GM23248 (cell line): ENCODE results near the gene HMCN1. TPM values are rescaled to one million over a fixed set of nuclear protein-coding genes. Genes with fewer than 3 reads are reported as not detected.

ENCODE experiments used
- DNase-seq: peaks from one replicate; pipeline ENCODE4 v3.0.0-alpha.2; 2015
- H2AFZ ChIP-seq: fragments of 200-600 bp; sonication (generic); 2 replicates; pipeline ENCODE4 v1.6.1; 2016; ENCODE audit warnings: antibody characterized with exemption
- H3F3A ChIP-seq: fragments of 200-600 bp; sonication (generic); 2 replicates; pipeline ENCODE4 v1.6.1; 2016; ENCODE audit warnings: mild to moderate bottlenecking, antibody characterized with exemption, mixed run types; ENCODE audit not compliant: insufficient read depth
- H3K27ac ChIP-seq: fragments of 200-600 bp; sonication (generic); 2 replicates; pipeline ENCODE4 v1.5.1; 2016; ENCODE audit warnings: mild to moderate bottlenecking
- H3K27me3 ChIP-seq: fragments of 200-600 bp; sonication (generic); replicated peaks from 2 replicates; pipeline ENCODE4 v1.6.1; 2016; ENCODE audit warnings: mild to moderate bottlenecking; ENCODE audit not compliant: insufficient read depth
- H3K36me3 ChIP-seq: fragments of 200-600 bp; sonication (generic); 2 replicates; pipeline ENCODE4 v1.6.1; 2016; ENCODE audit warnings: low read depth, mild to moderate bottlenecking
- H3K4me1 ChIP-seq: fragments of 200-600 bp; sonication (generic); 2 replicates; pipeline ENCODE4 v1.6.1; 2016; ENCODE audit warnings: mild to moderate bottlenecking; ENCODE audit not compliant: insufficient read depth
- H3K4me2 ChIP-seq: fragments of 200-600 bp; sonication (generic); one replicate; pipeline ENCODE4 v1.6.1; 2016; ENCODE audit warnings: mild to moderate bottlenecking; ENCODE audit not compliant: unreplicated experiment
- H3K4me3 ChIP-seq: fragments of 200-600 bp; sonication (generic); 2 replicates; pipeline ENCODE4 v1.5.1; 2016; ENCODE audit warnings: mild to moderate bottlenecking
- H3K79me2 ChIP-seq: fragments of 200-600 bp; sonication (generic); 2 replicates; pipeline ENCODE4 v1.6.1; 2016; ENCODE audit warnings: mild to moderate bottlenecking; ENCODE audit not compliant: insufficient read depth
- H3K9ac ChIP-seq: fragments of 200-600 bp; sonication (generic); 2 replicates; pipeline ENCODE4 v1.6.1; 2016; ENCODE audit warnings: mild to moderate bottlenecking
- H3K9me2 ChIP-seq: fragments of 200-600 bp; sonication (generic); 2 replicates; pipeline ENCODE4 v1.6.1; 2016; ENCODE audit warnings: mixed run types, mild to moderate bottlenecking, moderate library complexity; ENCODE audit not compliant: insufficient read depth
- H3K9me3 ChIP-seq: fragments of 200-600 bp; sonication (generic); one replicate; pipeline ENCODE4 v1.6.1; 2017; ENCODE audit warnings: low read depth
- H4K20me1 ChIP-seq: fragments of 200-600 bp; sonication (generic); 2 replicates; pipeline ENCODE4 v1.6.0; 2016; ENCODE audit not compliant: insufficient read depth
- EZH2 ChIP-seq: fragments of 200-600 bp; sonication (generic); IDR thresholded peaks from 2 replicates; pipeline ENCODE4 v1.6.1; 2018; ENCODE audit warnings: antibody characterized with exemption, mild to moderate bottlenecking; ENCODE audit not compliant: insufficient read depth, poor library complexity, severe bottlenecking
- EZH2phosphoT487 ChIP-seq: fragments of 200-600 bp; sonication (generic); IDR thresholded peaks from 2 replicates; pipeline ENCODE4 v1.6.1; 2018; ENCODE audit warnings: antibody characterized with exemption, moderate library complexity, mild to moderate bottlenecking, low read depth; ENCODE audit not compliant: insufficient read depth
- WGBS, 2 experiments: methylation state at CpG; one replicate each; pipeline ENCODE4 v1.1.6; 2015 to 2017; ENCODE audit warnings: low lambda C conversion rate in 2 of 2, low coverage in 1 of 2; ENCODE audit errors: missing lambda C conversion rate in 2 of 2; 5-methylcytosine and 5-hydroxymethylcytosine counted together
- in situ Hi-C: fragments of 300-500 bp; cut with MboI; formaldehyde crosslinking; loops from 2 replicates; pipeline ENCODE4 v1.15.0; 2020
- polyA plus RNA-seq: library from polyadenylated mRNA; unstranded; fragments of >200 nt; fragmentation: Nextera tagmentation; extraction: Ambion mirVana; gene quantifications from 2 replicates; pipeline ENCODE4 v1.2.1, GENCODE V29; 2016
- total RNA-seq: library from RNA; depleted of rRNA; stranded (reverse); fragments of >200 nt; shearing (Covaris generic); gene quantifications from 2 replicates; pipeline ENCODE4 v1.2.3, GENCODE V29; 2014

HMCN1 gene
- total and polyA plus RNA-seq, 2 experiments from 2014 or later: 1.8 to 5.2 TPM

GRCh38 chr1:186220067-186220466 lies 485.9 kb downstream of the HMCN1 start:
- H3K9me2 ChIP-seq: no peaks in the 10 kb centered on the region
- 13 to 16% methylated on average over 3 of the region's 3 CpGs for WGBS, 2 experiments
- no peaks in the 10 kb centered on the region for H4K20me1 ChIP-seq
- no peak overlapping the region for H3K9ac ChIP-seq
- H3K27me3 ChIP-seq: no peaks in the 10 kb centered on the region
- no peak overlapping the region for H3K4me3 ChIP-seq
- in situ Hi-C loops: loop anchor here (25.0 kb wide), 1 partner anchor 408 kb away; no protein-coding TSS in a partner anchor
- H3K79me2 ChIP-seq: no peaks in the 10 kb centered on the region
- H3K4me1 ChIP-seq: peaks cover 12% of the 10 kb centered on the region; the same call in 1 of the 2 replicates
- no peak overlapping the region for H3K4me2 ChIP-seq
- H3F3A ChIP-seq: no peaks in the 10 kb centered on the region
- no peak overlapping the region for H2AFZ ChIP-seq
- no peak for TF ChIP-seq EZH2
- TF ChIP-seq EZH2phosphoT487: no peak
- DNase-seq: no peak
- no peak overlapping the region for H3K27ac ChIP-seq
- H3K36me3 ChIP-seq: no peaks in the 10 kb centered on the region
- H3K9me3 ChIP-seq: no peaks in the 10 kb centered on the region

DNA sequence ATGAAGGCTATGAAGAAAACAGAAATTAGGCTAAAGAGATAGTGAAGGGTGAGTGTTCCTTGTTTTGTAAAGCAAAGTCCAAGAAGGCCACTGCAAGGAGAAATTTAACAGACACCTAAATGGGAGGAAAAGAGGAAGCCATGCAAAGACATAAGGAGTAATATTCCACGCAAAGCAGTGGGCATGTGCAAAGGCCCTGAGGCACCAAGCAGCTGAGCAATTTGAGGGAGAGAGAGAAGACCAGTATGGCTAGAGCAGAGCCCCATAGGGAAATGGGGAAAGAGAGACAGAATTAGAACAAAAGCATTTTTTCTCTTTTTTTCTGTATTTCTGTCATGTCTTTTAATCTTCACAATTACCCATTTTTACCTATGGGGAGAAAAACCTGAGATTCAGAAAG lies 486.7 kb downstream of the HMCN1 start:
- Histone ChIP-seq H3K4me1 (0 out of 2 replicates have a peak, but pooled peaks cover 10% of the 10 kb centered on the region), H3F3A (no peaks in the 10 kb centered on the region), H3K9me3 (no peaks in the 10 kb centered on the region), H3K79me2 (no peaks in the 10 kb centered on the region), H3K27me3 (no peaks in the 10 kb centered on the region), H3K9ac (no peak overlapping the region), H3K36me3 (no peaks in the 10 kb centered on the region), H3K9me2 (no peaks in the 10 kb centered on the region), H4K20me1 (no peaks in the 10 kb centered on the region), H2AFZ (no peak overlapping the region), H3K27ac (no peak overlapping the region), H3K4me3 (no peak overlapping the region), H3K4me2 (no peak overlapping the region)
- in situ Hi-C loops: loop anchor here (25.0 kb wide), 1 partner anchor 409 kb away; no protein-coding TSS in a partner anchor
- TF ChIP-seq EZH2 (no peak), EZH2phosphoT487 (no peak)
- DNase-seq: no peak
- WGBS, 2 experiments: 79 to 83% methylated on average over 1 of the region's 1 CpG

DNA sequence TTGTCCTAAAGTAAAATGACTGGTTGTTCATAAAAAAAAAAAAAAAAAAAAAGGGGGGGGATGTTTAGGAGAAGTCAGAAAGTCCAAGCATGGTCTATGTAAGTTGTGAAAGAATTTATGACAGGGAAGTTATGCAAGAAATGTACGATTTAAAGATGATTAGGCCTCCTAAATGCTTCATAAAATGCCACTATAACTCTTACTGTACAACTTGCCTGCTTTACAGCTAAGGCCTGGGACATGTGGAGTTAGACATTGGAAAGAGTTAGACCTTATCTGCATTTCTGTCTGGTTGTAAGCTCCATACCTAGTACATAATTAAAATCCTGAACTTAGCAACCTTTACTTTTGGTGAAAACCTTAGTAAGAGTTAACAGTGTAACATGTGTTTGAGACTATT lies 490.9 kb downstream of the HMCN1 start:
- H3K27ac ChIP-seq: no peak overlapping the region
- no peaks in the 10 kb centered on the region for H3K36me3 ChIP-seq
- no peak overlapping the region for H3K4me3 ChIP-seq
- no peak for DNase-seq
- H3F3A ChIP-seq: no peaks in the 10 kb centered on the region
- H3K79me2 ChIP-seq: no peaks in the 10 kb centered on the region
- TF ChIP-seq EZH2phosphoT487 (no peak), EZH2 (no peak)
- H3K27me3 ChIP-seq: no peaks in the 10 kb centered on the region
- in situ Hi-C loops: no loop called here
- no peaks in the 10 kb centered on the region for H3K9me2 ChIP-seq
- H2AFZ ChIP-seq: peak overlapping the region; percentile 41; the same call in 1 of the 2 replicates
- 29 to 50% methylated on average over 1 of the region's 1 CpG for WGBS, 2 experiments
- H4K20me1 ChIP-seq: no peaks in the 10 kb centered on the region
- 0 out of 2 replicates have a peak, but pooled peaks cover 6% of the 10 kb centered on the region for H3K4me1 ChIP-seq
- no peak overlapping the region for H3K9ac ChIP-seq
- H3K9me3 ChIP-seq: no peaks in the 10 kb centered on the region
- no peak overlapping the region for H3K4me2 ChIP-seq

GRCh38 chr1:186228749-186229148 lies 494.6 kb downstream of the HMCN1 start:
- no peaks in the 10 kb centered on the region for H3K9me2 ChIP-seq
- no peaks in the 10 kb centered on the region; the same call in 1 of the 2 replicates for H3F3A ChIP-seq
- no peaks in the 10 kb centered on the region for H4K20me1 ChIP-seq
- no peak overlapping the region for H3K4me2 ChIP-seq
- no peaks in the 10 kb centered on the region for H3K79me2 ChIP-seq
- TF ChIP-seq EZH2phosphoT487 (no peak), EZH2 (no peak)
- no peak for DNase-seq
- 38 to 51% methylated on average over 6 of the region's 6 CpGs for WGBS, 2 experiments
- no peaks in the 10 kb centered on the region for H3K9me3 ChIP-seq
- no peaks in the 10 kb centered on the region for H3K27me3 ChIP-seq
- in situ Hi-C loops: no loop called here
- H3K36me3 ChIP-seq: no peaks in the 10 kb centered on the region
- H3K9ac ChIP-seq: no peak overlapping the region
- H3K4me3 ChIP-seq: no peak overlapping the region
- no peak overlapping the region for H3K27ac ChIP-seq
- no peak overlapping the region for H2AFZ ChIP-seq
- peaks cover 11% of the 10 kb centered on the region; the same call in 1 of the 2 replicates for H3K4me1 ChIP-seq
